IPS DF 6.9 (cell line): Measurements from ENCODE around the gene MKS1.

Experiments used
- DNase-seq: peaks from one replicate; pipeline ENCODE4 v3.0.0-alpha.2; 2013; ENCODE audit warnings: low read depth, low spot score
- H3K27ac ChIP-seq: one replicate; pipeline ENCODE4 v1.5.1; 2013; ENCODE audit warnings: low read length, control low read depth
- H3K27me3 ChIP-seq: 2 replicates; pipeline ENCODE4 v1.6.1; 2013; ENCODE audit warnings: mild to moderate bottlenecking, low read length; ENCODE audit not compliant: control insufficient read depth, insufficient read depth
- H3K36me3 ChIP-seq: 2 replicates; pipeline ENCODE4 v1.6.1; 2013; ENCODE audit warnings: low read length; ENCODE audit not compliant: control insufficient read depth, insufficient read depth
- H3K4me1 ChIP-seq: 2 replicates; pipeline ENCODE4 v1.6.1; 2013; ENCODE audit warnings: low read length; ENCODE audit not compliant: control insufficient read depth, insufficient read depth
- H3K4me3 ChIP-seq: 2 replicates; pipeline ENCODE4 v1.5.1; 2013; ENCODE audit warnings: mild to moderate bottlenecking, low read length
- H3K9me3 ChIP-seq: 2 replicates; pipeline ENCODE4 v1.6.1; 2013; ENCODE audit warnings: low read length, inconsistent platforms; ENCODE audit not compliant: control insufficient read depth, insufficient read depth
- WGBS: extraction: QIAGEN DNeasy Blood & Tissue Kit; methylation state at CpG from one replicate; pipeline ENCODE4 v1.1.7; 2013; ENCODE audit warnings: mixed read lengths, missing lambda C conversion rate; ENCODE audit not compliant: insufficient read length, insufficient coverage; 5-methylcytosine and 5-hydroxymethylcytosine counted together

Gene MKS1

DNA sequence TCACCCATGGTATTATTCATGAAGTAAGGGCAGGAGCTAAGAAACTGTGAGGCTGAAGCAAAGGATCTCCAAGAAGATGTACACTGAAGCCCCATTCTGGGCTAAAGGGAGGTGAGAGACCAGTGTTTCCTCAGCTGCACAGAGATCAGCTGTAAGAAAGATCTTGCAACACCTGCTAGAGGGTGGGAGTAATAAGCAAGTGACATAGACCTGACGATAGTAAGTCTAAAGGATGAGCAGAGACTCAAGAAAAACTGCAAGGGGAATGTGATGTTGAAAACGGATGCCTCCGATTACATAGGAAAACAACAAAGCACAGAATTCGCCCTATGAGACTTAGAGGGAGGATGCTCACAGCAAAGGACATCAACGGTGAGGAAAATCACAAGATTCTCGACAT lies 52.4 kb downstream of the MKS1 start, which contains the start of gene OR4D2:
Gene OR4D2, plus strand, starts transcription at position 301 of the 400 bp plus-strand sequence. CDS start 2,674 bp downstream, outside the sequence.
- Histone ChIP-seq H3K27me3 (no peaks in the 10 kb centered on the region), H3K36me3 (no peaks in the 10 kb centered on the region), H3K27ac (no peak within 1 kb of the TSS), H3K9me3 (no peaks in the 10 kb centered on the region), H3K4me1 (no peaks in the 10 kb centered on the region), H3K4me3 (no peak within 1 kb of the TSS)
- no CpG with 5 or more reads among the region's 6 CpGs for WGBS
- DNase-seq = no peak

- no peaks in the 10 kb centered on the region for H3K36me3 ChIP-seq
- H3K4me3 ChIP-seq = no peak overlapping the region
- H3K27me3 ChIP-seq = no peaks in the 10 kb centered on the region
- no peak overlapping the region for H3K27ac ChIP-seq
- no CpG with 5 or more reads among the region's 2 CpGs for WGBS
- no peaks in the 10 kb centered on the region for H3K4me1 ChIP-seq
- no peaks in the 10 kb centered on the region for H3K9me3 ChIP-seq
- no peak for DNase-seq
These were observed 53.1 kb downstream of the MKS1 start for GRCh38 chr17:58165981-58166380.

GRCh38 chr17:58161566-58161965 lies 57.5 kb downstream of the MKS1 start:
- Histone ChIP-seq H3K4me3 (no peak overlapping the region), H3K9me3 (no peaks in the 10 kb centered on the region), H3K36me3 (no peaks in the 10 kb centered on the region), H3K4me1 (no peaks in the 10 kb centered on the region), H3K27me3 (no peaks in the 10 kb centered on the region; the same call in 1 of the 2 replicates), H3K27ac (no peak overlapping the region)
- DNase-seq = no peak
- no CpG with 5 or more reads among the region's 3 CpGs for WGBS

DNA sequence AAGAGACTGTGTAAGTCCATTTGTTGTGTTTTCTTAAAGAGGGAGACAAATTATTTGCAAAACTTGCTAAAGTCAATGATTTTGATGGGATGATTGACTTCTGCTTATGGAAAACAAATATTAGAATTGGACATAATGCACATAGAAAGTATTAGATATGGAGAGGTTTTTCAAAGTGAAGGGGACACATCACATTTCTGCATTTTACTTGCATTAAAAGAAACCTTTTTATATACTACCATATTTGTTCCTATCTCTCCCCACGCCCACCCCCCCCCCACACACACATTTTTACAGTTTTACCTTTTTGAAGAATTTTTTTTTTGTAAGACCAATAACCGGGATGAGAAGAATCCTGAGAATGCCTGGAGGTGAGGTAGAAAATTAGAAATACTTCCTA lies 60.9 kb downstream of the MKS1 start:
- H3K27ac ChIP-seq = no peak overlapping the region
- no peak for DNase-seq
- no peaks in the 10 kb centered on the region for H3K36me3 ChIP-seq
- no peak overlapping the region for H3K4me3 ChIP-seq
- no CpG with 5 or more reads among the region's 2 CpGs for WGBS
- H3K4me1 ChIP-seq = no peaks in the 10 kb centered on the region
- H3K9me3 ChIP-seq = no peaks in the 10 kb centered on the region
- no peaks in the 10 kb centered on the region; the same call in 1 of the 2 replicates for H3K27me3 ChIP-seq

GRCh38 chr17:58156839-58157803 lies 61.9 kb downstream of the MKS1 start:
- H3K27me3 ChIP-seq = no peaks in the 10 kb centered on the region; the same call in 1 of the 2 replicates
- no CpG with 5 or more reads among the region's 65 CpGs for WGBS
- H3K4me3 ChIP-seq = peak overlapping the region; percentile 65
- no peak overlapping the region for H3K27ac ChIP-seq
- H3K4me1 ChIP-seq = no peaks in the 10 kb centered on the region
- H3K9me3 ChIP-seq = no peaks in the 10 kb centered on the region
- DNase-seq = peak; percentile 47
- H3K36me3 ChIP-seq = no peaks in the 10 kb centered on the region
